Measurements from ENCODE around the gene TSPAN12.
A peak's percentile ranks its signal among the peaks of the same experiment; 100 is the strongest.
"Not testable (repeated sequence)": the region's sequence is repeated elsewhere in the genome, so short reads cannot be mapped to it uniquely, and the experiment has no call there.

TSPAN12 gene

GRCh38 chr7:120783721-120784120, 74.2 kb downstream of the TSPAN12 start:
- Histone ChIP-seq H3K4me1 (ENCODE audit: control insufficient read depth, insufficient read depth, low read length) (peaks cover 15% of the 10 kb centered on the region), H3K27me3 (ENCODE audit: control insufficient read depth, insufficient read depth, low read length) (no peaks in the 10 kb centered on the region), H3K9ac (ENCODE audit: low read depth, low read length) (no peak overlapping the region), H3K9me3 (ENCODE audit: control insufficient read depth, insufficient read depth, low read length) (no peaks in the 10 kb centered on the region), H3K4me3 (ENCODE audit: low read depth, low read length) (no peak overlapping the region), H3K36me3 (ENCODE audit: control insufficient read depth, insufficient read depth, low read length) (no peaks in the 10 kb centered on the region), H3K27ac (ENCODE audit: low read depth, low read length) (no peak overlapping the region)

GRCh38 chr7:120783273-120783672, 74.7 kb downstream of the TSPAN12 start:
- no peaks in the 10 kb centered on the region for H3K36me3 ChIP-seq (ENCODE audit: control insufficient read depth, insufficient read depth, low read length)
- H3K9me3 ChIP-seq (ENCODE audit: control insufficient read depth, insufficient read depth, low read length): no peaks in the 10 kb centered on the region
- H3K4me3 ChIP-seq (ENCODE audit: low read depth, low read length): no peak overlapping the region
- no peaks in the 10 kb centered on the region for H3K27me3 ChIP-seq (ENCODE audit: control insufficient read depth, insufficient read depth, low read length)
- peaks cover 15% of the 10 kb centered on the region for H3K4me1 ChIP-seq (ENCODE audit: control insufficient read depth, insufficient read depth, low read length)
- peak overlapping the region; percentile 14 for H3K27ac ChIP-seq (ENCODE audit: low read depth, low read length)
- no peak overlapping the region for H3K9ac ChIP-seq (ENCODE audit: low read depth, low read length)

- H3K9me3 ChIP-seq (ENCODE audit: control insufficient read depth, insufficient read depth, low read length); H3K4me3 ChIP-seq (ENCODE audit: low read depth, low read length); H3K27ac ChIP-seq (ENCODE audit: low read depth, low read length); H3K36me3 ChIP-seq (ENCODE audit: control insufficient read depth, insufficient read depth, low read length); H3K9ac ChIP-seq (ENCODE audit: low read depth, low read length); H3K27me3 ChIP-seq (ENCODE audit: control insufficient read depth, insufficient read depth, low read length): not testable (repeated sequence)
- H3K4me1 ChIP-seq (ENCODE audit: control insufficient read depth, insufficient read depth, low read length): peaks cover 15% of the 10 kb centered on the region
These were observed 76.0 kb downstream of the TSPAN12 start for GRCh38 chr7:120781924-120782323.

- H3K9me3 ChIP-seq (ENCODE audit: control insufficient read depth, insufficient read depth, low read length): no peaks in the 10 kb centered on the region
- no peak overlapping the region for H3K9ac ChIP-seq (ENCODE audit: low read depth, low read length)
- no peak overlapping the region for H3K4me3 ChIP-seq (ENCODE audit: low read depth, low read length)
- no peaks in the 10 kb centered on the region for H3K36me3 ChIP-seq (ENCODE audit: control insufficient read depth, insufficient read depth, low read length)
- H3K4me1 ChIP-seq (ENCODE audit: control insufficient read depth, insufficient read depth, low read length): peaks cover 15% of the 10 kb centered on the region
- no peaks in the 10 kb centered on the region for H3K27me3 ChIP-seq (ENCODE audit: control insufficient read depth, insufficient read depth, low read length)
- no peak overlapping the region for H3K27ac ChIP-seq (ENCODE audit: low read depth, low read length)
These were observed 77.0 kb downstream of the TSPAN12 start for GRCh38 chr7:120780938-120781337.

GRCh38 chr7:120780451-120780850, 77.5 kb downstream of the TSPAN12 start:
- H3K9me3 ChIP-seq (ENCODE audit: control insufficient read depth, insufficient read depth, low read length); H3K9ac ChIP-seq (ENCODE audit: low read depth, low read length); H3K4me3 ChIP-seq (ENCODE audit: low read depth, low read length); H3K27ac ChIP-seq (ENCODE audit: low read depth, low read length); H3K27me3 ChIP-seq (ENCODE audit: control insufficient read depth, insufficient read depth, low read length); H3K36me3 ChIP-seq (ENCODE audit: control insufficient read depth, insufficient read depth, low read length): not testable (repeated sequence)
- peaks cover 13% of the 10 kb centered on the region for H3K4me1 ChIP-seq (ENCODE audit: control insufficient read depth, insufficient read depth, low read length)

- H3K4me1 ChIP-seq (ENCODE audit: control insufficient read depth, insufficient read depth, low read length): peaks cover 16% of the 10 kb centered on the region
- H3K9ac ChIP-seq (ENCODE audit: low read depth, low read length): not testable (repeated sequence)
These were observed 78.9 kb downstream of the TSPAN12 start for GRCh38 chr7:120779078-120779477.

GRCh38 chr7:120775755-120776154, 82.2 kb downstream of the TSPAN12 start:
- H3K27ac ChIP-seq (ENCODE audit: low read depth, low read length): no peak overlapping the region
- no peaks in the 10 kb centered on the region for H3K27me3 ChIP-seq (ENCODE audit: control insufficient read depth, insufficient read depth, low read length)
- no peak overlapping the region for H3K9ac ChIP-seq (ENCODE audit: low read depth, low read length)
- no peaks in the 10 kb centered on the region for H3K36me3 ChIP-seq (ENCODE audit: control insufficient read depth, insufficient read depth, low read length)
- H3K9me3 ChIP-seq (ENCODE audit: control insufficient read depth, insufficient read depth, low read length): no peaks in the 10 kb centered on the region
- no peak overlapping the region for H3K4me3 ChIP-seq (ENCODE audit: low read depth, low read length)
- peaks cover 18% of the 10 kb centered on the region for H3K4me1 ChIP-seq (ENCODE audit: control insufficient read depth, insufficient read depth, low read length)

More at GRCh38 chr7:120779078-120779477, 78.9 kb downstream of the TSPAN12 start:
- H3K27me3 ChIP-seq (ENCODE audit: control insufficient read depth, insufficient read depth, low read length); H3K36me3 ChIP-seq (ENCODE audit: control insufficient read depth, insufficient read depth, low read length); H3K9me3 ChIP-seq (ENCODE audit: control insufficient read depth, insufficient read depth, low read length); H3K27ac ChIP-seq (ENCODE audit: low read depth, low read length); H3K4me3 ChIP-seq (ENCODE audit: low read depth, low read length): not testable (repeated sequence)

- H3K27me3 ChIP-seq (ENCODE audit: control insufficient read depth, insufficient read depth, low read length): no peaks in the 10 kb centered on the region
- no peaks in the 10 kb centered on the region for H3K9me3 ChIP-seq (ENCODE audit: control insufficient read depth, insufficient read depth, low read length)
- no peak overlapping the region for H3K4me3 ChIP-seq (ENCODE audit: low read depth, low read length)
- H3K4me1 ChIP-seq (ENCODE audit: control insufficient read depth, insufficient read depth, low read length): peaks cover 18% of the 10 kb centered on the region
- peak overlapping the region; percentile 22 for H3K27ac ChIP-seq (ENCODE audit: low read depth, low read length)
- no peak overlapping the region for H3K9ac ChIP-seq (ENCODE audit: low read depth, low read length)
- no peaks in the 10 kb centered on the region for H3K36me3 ChIP-seq (ENCODE audit: control insufficient read depth, insufficient read depth, low read length)
These were observed 83.5 kb downstream of the TSPAN12 start for GRCh38 chr7:120774481-120774880.

GRCh38 chr7:120770206-120770605, 87.7 kb downstream of the TSPAN12 start:
- no peak overlapping the region for H3K4me3 ChIP-seq (ENCODE audit: low read depth, low read length)
- peaks cover 13% of the 10 kb centered on the region for H3K4me1 ChIP-seq (ENCODE audit: control insufficient read depth, insufficient read depth, low read length)
- H3K36me3 ChIP-seq (ENCODE audit: control insufficient read depth, insufficient read depth, low read length): no peaks in the 10 kb centered on the region
- no peaks in the 10 kb centered on the region for H3K27me3 ChIP-seq (ENCODE audit: control insufficient read depth, insufficient read depth, low read length)
- no peak overlapping the region for H3K9ac ChIP-seq (ENCODE audit: low read depth, low read length)
- no peak overlapping the region for H3K27ac ChIP-seq (ENCODE audit: low read depth, low read length)
- H3K9me3 ChIP-seq (ENCODE audit: control insufficient read depth, insufficient read depth, low read length): no peaks in the 10 kb centered on the region

- no peak overlapping the region for H3K4me3 ChIP-seq (ENCODE audit: low read depth, low read length)
- H3K9me3 ChIP-seq (ENCODE audit: control insufficient read depth, insufficient read depth, low read length): no peaks in the 10 kb centered on the region
- no peaks in the 10 kb centered on the region for H3K27me3 ChIP-seq (ENCODE audit: control insufficient read depth, insufficient read depth, low read length)
- H3K27ac ChIP-seq (ENCODE audit: low read depth, low read length): no peak overlapping the region
- H3K9ac ChIP-seq (ENCODE audit: low read depth, low read length): no peak overlapping the region
- H3K4me1 ChIP-seq (ENCODE audit: control insufficient read depth, insufficient read depth, low read length): no peaks in the 10 kb centered on the region
- no peaks in the 10 kb centered on the region for H3K36me3 ChIP-seq (ENCODE audit: control insufficient read depth, insufficient read depth, low read length)
These were observed 97.1 kb downstream of the TSPAN12 start for GRCh38 chr7:120760851-120761250.

- Histone ChIP-seq H3K27me3 (ENCODE audit: control insufficient read depth, insufficient read depth, low read length) (no peaks in the 10 kb centered on the region), H3K4me1 (ENCODE audit: control insufficient read depth, insufficient read depth, low read length) (no peaks in the 10 kb centered on the region), H3K4me3 (ENCODE audit: low read depth, low read length) (no peak overlapping the region), H3K9me3 (ENCODE audit: control insufficient read depth, insufficient read depth, low read length) (no peaks in the 10 kb centered on the region), H3K9ac (ENCODE audit: low read depth, low read length) (no peak overlapping the region), H3K27ac (ENCODE audit: low read depth, low read length) (no peak overlapping the region), H3K36me3 (ENCODE audit: control insufficient read depth, insufficient read depth, low read length) (no peaks in the 10 kb centered on the region)
These were observed 97.9 kb downstream of the TSPAN12 start for GRCh38 chr7:120760050-120760449.

- no peaks in the 10 kb centered on the region for H3K36me3 ChIP-seq (ENCODE audit: control insufficient read depth, insufficient read depth, low read length)
- H3K4me3 ChIP-seq (ENCODE audit: low read depth, low read length): no peak overlapping the region
- no peak overlapping the region for H3K9ac ChIP-seq (ENCODE audit: low read depth, low read length)
- no peak overlapping the region for H3K27ac ChIP-seq (ENCODE audit: low read depth, low read length)
- peaks cover 41% of the 10 kb centered on the region for H3K4me1 ChIP-seq (ENCODE audit: control insufficient read depth, insufficient read depth, low read length)
- H3K9me3 ChIP-seq (ENCODE audit: control insufficient read depth, insufficient read depth, low read length): no peaks in the 10 kb centered on the region
- no peaks in the 10 kb centered on the region for H3K27me3 ChIP-seq (ENCODE audit: control insufficient read depth, insufficient read depth, low read length)
These were observed 114.8 kb downstream of the TSPAN12 start for GRCh38 chr7:120743128-120743527.

All from HUES48 (cell line).